Renal pelvis (tissue), 4 donors: Measurements from ENCODE around the gene ATF1. TPM values are rescaled to one million over a fixed set of nuclear protein-coding genes. Genes with fewer than 3 reads are reported as not detected.
"Not testable (repeated sequence)": the region's sequence is repeated elsewhere in the genome, so short reads cannot be mapped to it uniquely, and the experiment has no call there.

ENCODE experiments used
- DNase-seq: peaks from one replicate; pipeline ENCODE4 v3.0.0-alpha.2; 2013
- polyA plus RNA-seq, 3 donors: library from polyadenylated mRNA; unstranded; fragments of 120-200 nt; gene quantifications; one replicate each; pipeline ENCODE4 v1.2.1, GENCODE V29; 2013; ENCODE audit not compliant: insufficient read length in 3 of 3

The ATF1 gene
- polyA plus RNA-seq, 3 donors = 43.2 to 53.7 (median 46.7) TPM

GRCh38 chr12:50786498-50787231 is 22.8 kb downstream of the ATF1 start:
- DNase-seq = no peak

- DNase-seq = no peak
Observed at GRCh38 chr12:50787618-50788017, 23.7 kb downstream of the ATF1 start.

- DNase-seq = no peak
Observed at GRCh38 chr12:50788561-50788960, 24.7 kb downstream of the ATF1 start.

GRCh38 chr12:50790081-50790480 is 26.2 kb downstream of the ATF1 start:
- no peak for DNase-seq

GRCh38 chr12:50799908-50800307 is 36.0 kb downstream of the ATF1 start:
- no peak for DNase-seq

GRCh38 chr12:50803230-50803875 is 39.5 kb downstream of the ATF1 start:
- no peak for DNase-seq

- no peak for DNase-seq
Observed at GRCh38 chr12:50806176-50806575, 42.3 kb downstream of the ATF1 start.

GRCh38 chr12:50809131-50809530 is 45.2 kb downstream of the ATF1 start:
- DNase-seq = not testable (repeated sequence)

- not testable (repeated sequence) for DNase-seq
Observed at GRCh38 chr12:50814921-50815320, 51.0 kb downstream of the ATF1 start.

GRCh38 chr12:50820177-50820576 is 56.3 kb downstream of the ATF1 start:
- no peak for DNase-seq

- DNase-seq = no peak
Observed at GRCh38 chr12:50822082-50822481, 58.2 kb downstream of the ATF1 start.

GRCh38 chr12:50823724-50824123 is 59.8 kb downstream of the ATF1 start:
- DNase-seq = not testable (repeated sequence)

- no peak for DNase-seq
Observed at GRCh38 chr12:50824914-50825313, 61.0 kb downstream of the ATF1 start.

GRCh38 chr12:50825372-50825838 is 61.5 kb downstream of the ATF1 start:
- peak; percentile 71 for DNase-seq

- DNase-seq = no peak
Observed at GRCh38 chr12:50828121-50828520, 64.2 kb downstream of the ATF1 start.

- no peak for DNase-seq
Observed at GRCh38 chr12:50828886-50829285, 65.0 kb downstream of the ATF1 start.

GRCh38 chr12:50833801-50834200 is 69.9 kb downstream of the ATF1 start:
- not testable (repeated sequence) for DNase-seq

- DNase-seq = no peak
Observed at GRCh38 chr12:50839042-50839441, 75.1 kb downstream of the ATF1 start.

- DNase-seq = no peak
Observed at GRCh38 chr12:50840809-50841487, 77.0 kb downstream of the ATF1 start.

GRCh38 chr12:50841716-50842531 is 78.0 kb downstream of the ATF1 start:
- no peak for DNase-seq

GRCh38 chr12:50842637-50843493 is 79.0 kb downstream of the ATF1 start, which contains the start of gene TMPRSS12:
Gene TMPRSS12 (plus strand): TSS chr12:50842926. CDS start chr12:50842965, 39 bp downstream.
- DNase-seq = peak; percentile 24
